Heart left ventricle (tissue), 13 donors: Measurements from ENCODE around the gene ZNF839.

Source experiments
- POLR2A ChIP-seq, 2 donors: fragments of 450-650 bp; IDR thresholded peaks; one replicate each; pipeline ENCODE4 v1.6.1; 2017; ENCODE audit warnings: antibody characterized with exemption in 2 of 2, mild to moderate bottlenecking in 2 of 2, moderate library complexity in 2 of 2
- TF ChIP-seq, protein P1 (sequence below), 12 donors: fragments of 200-600 bp; sonication (generic) in 4 of 12; IDR thresholded peaks; one replicate each; pipeline versions ENCODE4 v1.5.0 to v1.8.0; 2018 to 2022; ENCODE audit warnings: antibody characterized with exemption in 12 of 12, mild to moderate bottlenecking in 5 of 12
- donor health status: ischemic (EF 13 %, LVEDD 7.1; RV severe dilation, severe dysfunction).
- donor health status: DM: no; HTN: yes; CAD: no.
- donor health status: DM: no; HTN: no; CAD: no.
- donor health status: ischemic (EF 25% LVEDD 6.9; RV normal size, moderate dysfunction).
- donor health status: ischemic (EF 25% LVEDD 5.7; RV mildly dilated, moderate dysfunction).
- donor health status: ischemic (EF 35%, LVEDD 5.7; RV mildly dilated, moderate dysfunction).
- donor health status: nonischemic (EF 11% LVEDD 7.7; RV severe dilation, severe dysfunction).
- donor health status: DM: yes; HTN: yes; CAD: no.
- donor health status: PGD.
- donor health status: ischemic (EF 29% LVEDD 5.4; RV normal size, mild dysfunction).
- donor health status: nonischemic (EF 23%, LVEDD 6.1; RV moderate dilation, normal function).

DNA sequence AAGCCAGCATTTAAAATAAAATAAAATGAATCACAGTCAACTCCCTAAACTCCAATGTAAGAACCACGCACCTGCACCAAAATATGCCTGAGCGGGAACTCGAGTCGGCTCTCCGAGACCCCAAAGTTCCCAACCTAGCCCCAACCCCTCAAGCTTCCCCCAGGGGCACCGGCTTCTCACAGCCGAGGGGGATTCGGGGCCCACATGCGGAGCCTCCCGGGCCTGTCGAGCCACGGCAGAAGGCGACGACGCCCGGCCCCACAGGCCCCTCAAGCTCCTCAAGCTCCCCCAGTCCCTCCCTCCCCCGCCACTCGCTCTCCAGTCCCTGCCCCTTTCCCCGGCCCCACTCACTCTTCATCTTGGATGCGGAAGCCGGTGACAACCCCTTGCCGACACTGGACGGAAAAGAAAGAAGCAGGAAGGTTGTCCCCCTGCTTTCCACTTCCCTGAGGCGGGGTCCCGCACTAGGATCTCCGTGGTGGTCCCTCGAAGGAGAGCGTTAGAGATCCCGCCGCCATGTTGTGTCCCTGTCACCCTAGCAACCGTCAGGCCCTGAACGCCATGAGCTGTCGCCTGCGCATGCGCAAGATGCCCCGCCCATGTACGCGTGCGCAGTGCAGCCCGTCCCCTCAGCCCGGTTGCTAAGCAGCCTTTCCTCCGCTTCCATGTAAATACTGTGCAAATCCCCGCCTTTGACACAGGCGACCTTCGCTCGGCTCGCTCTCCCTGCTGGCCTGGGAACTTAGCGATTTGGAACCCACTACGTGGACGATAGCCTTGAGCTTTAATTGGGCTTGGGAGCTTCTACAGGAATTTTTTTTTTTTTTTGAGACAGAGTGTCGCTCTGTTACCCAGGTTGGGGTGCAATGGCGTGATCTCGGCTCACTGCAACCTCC, 14.7 kb upstream of the ZNF839 start, which contains the start of gene MOK:
- TF ChIP-seq, protein P1, sequence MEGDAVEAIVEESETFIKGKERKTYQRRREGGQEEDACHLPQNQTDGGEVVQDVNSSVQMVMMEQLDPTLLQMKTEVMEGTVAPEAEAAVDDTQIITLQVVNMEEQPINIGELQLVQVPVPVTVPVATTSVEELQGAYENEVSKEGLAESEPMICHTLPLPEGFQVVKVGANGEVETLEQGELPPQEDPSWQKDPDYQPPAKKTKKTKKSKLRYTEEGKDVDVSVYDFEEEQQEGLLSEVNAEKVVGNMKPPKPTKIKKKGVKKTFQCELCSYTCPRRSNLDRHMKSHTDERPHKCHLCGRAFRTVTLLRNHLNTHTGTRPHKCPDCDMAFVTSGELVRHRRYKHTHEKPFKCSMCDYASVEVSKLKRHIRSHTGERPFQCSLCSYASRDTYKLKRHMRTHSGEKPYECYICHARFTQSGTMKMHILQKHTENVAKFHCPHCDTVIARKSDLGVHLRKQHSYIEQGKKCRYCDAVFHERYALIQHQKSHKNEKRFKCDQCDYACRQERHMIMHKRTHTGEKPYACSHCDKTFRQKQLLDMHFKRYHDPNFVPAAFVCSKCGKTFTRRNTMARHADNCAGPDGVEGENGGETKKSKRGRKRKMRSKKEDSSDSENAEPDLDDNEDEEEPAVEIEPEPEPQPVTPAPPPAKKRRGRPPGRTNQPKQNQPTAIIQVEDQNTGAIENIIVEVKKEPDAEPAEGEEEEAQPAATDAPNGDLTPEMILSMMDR (IDR thresholded peaks at IDR 0.05): peak in 1 of 12 donors; percentile 16
- peak in 1 of 2 donors; percentile 31 for TF ChIP-seq POLR2A (IDR thresholded peaks at IDR 0.05)
